Activated CD8-positive, alpha-beta memory T cell treated with anti-CD3 and anti-CD28 coated beads, Interleukin-2, amount 50 U/mL, for 48 hours (primary cell): ENCODE data around the gene TRIM38.
"Not testable (repeated sequence)": the region's sequence is repeated elsewhere in the genome, so short reads cannot be mapped to it uniquely, and the experiment has no call there.

Source experiments
- DNase-seq: peaks from one replicate; pipeline ENCODE4 v3.0.0-alpha.2; 2020

TRIM38 gene

GRCh38 chr6:25962149-25963127 is at the start of gene TRIM38:
Gene TRIM38 (plus strand): TSS chr6:25962802. CDS start chr6:25966523, 3,721 bp downstream.
- DNase-seq = peak; percentile 71

GRCh38 chr6:25913741-25914140 is 48.9 kb upstream of the TRIM38 start:
- no peak for DNase-seq

GRCh38 chr6:25916330-25916729 is 46.3 kb upstream of the TRIM38 start:
- no peak for DNase-seq

GRCh38 chr6:25916789-25917490 is 45.7 kb upstream of the TRIM38 start:
- DNase-seq = no peak

GRCh38 chr6:25918083-25918683 is 44.4 kb upstream of the TRIM38 start:
- DNase-seq = no peak

GRCh38 chr6:25919657-25920056 is 42.9 kb upstream of the TRIM38 start:
- DNase-seq = no peak

GRCh38 chr6:25921525-25922203 is 40.9 kb upstream of the TRIM38 start:
- no peak for DNase-seq

- DNase-seq = no peak
Measured at GRCh38 chr6:25922301-25922700, 40.3 kb upstream of the TRIM38 start.

GRCh38 chr6:25925876-25926275 is 36.7 kb upstream of the TRIM38 start:
- no peak for DNase-seq

GRCh38 chr6:25927178-25927577 is 35.4 kb upstream of the TRIM38 start:
- DNase-seq = no peak

- no peak for DNase-seq
Measured at GRCh38 chr6:25927756-25928216, 34.8 kb upstream of the TRIM38 start.

GRCh38 chr6:25928562-25929324 is 33.9 kb upstream of the TRIM38 start:
- no peak for DNase-seq

- DNase-seq = not testable (repeated sequence)
Measured at GRCh38 chr6:25929785-25930184, 32.8 kb upstream of the TRIM38 start.

- DNase-seq = no peak
Measured at GRCh38 chr6:25930532-25931410, 31.8 kb upstream of the TRIM38 start, which contains the start of gene SLC17A2. Gene SLC17A2 (minus strand): TSS chr6:25930691. CDS start chr6:25925796, 4,895 bp downstream.

- DNase-seq = no peak
Measured at GRCh38 chr6:25931411-25931709, 31.2 kb upstream of the TRIM38 start.

- DNase-seq = no peak
Measured at GRCh38 chr6:25934156-25934555, 28.4 kb upstream of the TRIM38 start.

- no peak for DNase-seq
Measured at GRCh38 chr6:25934735-25935313, 27.8 kb upstream of the TRIM38 start.

GRCh38 chr6:25935953-25936352 is 26.6 kb upstream of the TRIM38 start:
- DNase-seq = no peak

- no peak for DNase-seq
Measured at GRCh38 chr6:25939593-25939992, 23.0 kb upstream of the TRIM38 start.

- no peak for DNase-seq
Measured at GRCh38 chr6:25942561-25943147, 19.9 kb upstream of the TRIM38 start.
